Measurements from ENCODE around the gene RIMKLB.
"Not testable (repeated sequence)": the region's sequence is repeated elsewhere in the genome, so short reads cannot be mapped to it uniquely, and the experiment has no call there.

The RIMKLB gene

GRCh38 chr12:8779862-8780261 is 82.1 kb downstream of the RIMKLB start:
- no peak for DNase-seq

GRCh38 chr12:8780389-8780788 is 82.6 kb downstream of the RIMKLB start:
- no peak for DNase-seq

GRCh38 chr12:8781381-8782127 is 83.8 kb downstream of the RIMKLB start:
- no peak for DNase-seq

- DNase-seq, result no peak
Measured at GRCh38 chr12:8784290-8784888, 86.6 kb downstream of the RIMKLB start.

GRCh38 chr12:8785499-8785898 is 87.7 kb downstream of the RIMKLB start:
- DNase-seq, result no peak

GRCh38 chr12:8787206-8787605 is 89.4 kb downstream of the RIMKLB start:
- not testable (repeated sequence) for DNase-seq

GRCh38 chr12:8788706-8789105 is 90.9 kb downstream of the RIMKLB start:
- not testable (repeated sequence) for DNase-seq

GRCh38 chr12:8789341-8790013 is 91.7 kb downstream of the RIMKLB start:
- DNase-seq, result not testable (repeated sequence)

- not testable (repeated sequence) for DNase-seq
Measured at GRCh38 chr12:8793226-8793625, 95.4 kb downstream of the RIMKLB start.

- DNase-seq, result not testable (repeated sequence)
Measured at GRCh38 chr12:8794611-8795010, 96.8 kb downstream of the RIMKLB start.

GRCh38 chr12:8796831-8797626 is 99.2 kb downstream of the RIMKLB start:
- no peak for DNase-seq

GRCh38 chr12:8801213-8801612 is 103.4 kb downstream of the RIMKLB start:
- not testable (repeated sequence) for DNase-seq

- not testable (repeated sequence) for DNase-seq
Measured at GRCh38 chr12:8804833-8805232, 107.0 kb downstream of the RIMKLB start.

- not testable (repeated sequence) for DNase-seq
Measured at GRCh38 chr12:8805487-8805886, 107.7 kb downstream of the RIMKLB start.

- not testable (repeated sequence) for DNase-seq
Measured at GRCh38 chr12:8807084-8807483, 109.3 kb downstream of the RIMKLB start.

GRCh38 chr12:8810112-8810511 is 112.3 kb downstream of the RIMKLB start:
- DNase-seq, result not testable (repeated sequence)

- DNase-seq, result no peak
Measured at GRCh38 chr12:8813572-8814357, 116.0 kb downstream of the RIMKLB start.

GRCh38 chr12:8816448-8817050 is 118.8 kb downstream of the RIMKLB start:
- DNase-seq, result no peak

GRCh38 chr12:8817856-8818255 is 120.1 kb downstream of the RIMKLB start:
- no peak for DNase-seq

- no peak for DNase-seq
Measured at GRCh38 chr12:8818526-8818925, 120.7 kb downstream of the RIMKLB start.

GRCh38 chr12:8819666-8819980 is 121.8 kb downstream of the RIMKLB start:
- no peak for DNase-seq

Data from NCI-H345 (cell line).